Epithelial cell of proximal tubule (primary cell): ENCODE results near the gene OPCML. TPM values are rescaled to one million over a fixed set of nuclear protein-coding genes. Genes with fewer than 3 reads are reported as not detected.

Experiments
- DNase-seq: peaks from one replicate; pipeline ENCODE4 v3.0.0-alpha.2; 2011; ENCODE audit warnings: low read depth
- H3K4me3 ChIP-seq: 2 replicates; pipeline ENCODE4 v1.5.1; 2011; ENCODE audit warnings: low read depth, mild to moderate bottlenecking, low read length
- CTCF ChIP-seq: conservative IDR thresholded peaks from 2 replicates; pipeline ENCODE4 v1.5.1; 2012; ENCODE audit warnings: low read depth, mild to moderate bottlenecking, low read length
- total RNA-seq: library from RNA; depleted of rRNA; stranded (reverse); fragments of >200 nt; gene quantifications from 2 replicates; pipeline ENCODE4 v1.2.3, GENCODE V29; 2015

Gene OPCML
- total RNA-seq, 1 donor from 2014 or later: not detected

GRCh38 chr11:132959693-132960092, 572.6 kb downstream of the OPCML start:
- TF ChIP-seq CTCF: no peak
- DNase-seq: no peak
- no peak overlapping the region for H3K4me3 ChIP-seq

- H3K4me3 ChIP-seq: no peak overlapping the region
- no peak for DNase-seq
- TF ChIP-seq CTCF: no peak
Measured at GRCh38 chr11:132957881-132958280, 574.4 kb downstream of the OPCML start.

- no peak for TF ChIP-seq CTCF
- H3K4me3 ChIP-seq: no peak overlapping the region
Measured at GRCh38 chr11:132948252-132948651, 584.0 kb downstream of the OPCML start.

GRCh38 chr11:132944569-132944944, 587.7 kb downstream of the OPCML start:
- no peak for TF ChIP-seq CTCF
- H3K4me3 ChIP-seq: no peak overlapping the region
- DNase-seq: no peak

More at GRCh38 chr11:132948252-132948651, 584.0 kb downstream of the OPCML start:
- DNase-seq: no peak

GRCh38 chr11:132943706-132944568, 588.4 kb downstream of the OPCML start:
- TF ChIP-seq CTCF: no peak
- no peak for DNase-seq
- H3K4me3 ChIP-seq: no peak overlapping the region

GRCh38 chr11:132943357-132943705, 589.0 kb downstream of the OPCML start:
- TF ChIP-seq CTCF: no peak
- no peak overlapping the region for H3K4me3 ChIP-seq
- DNase-seq: no peak
